GM12878 (cell line): ENCODE results near the gene CAB39. TPM values are rescaled to one million over a fixed set of nuclear protein-coding genes. Genes with fewer than 3 reads are reported as not detected.

ENCODE experiments used
- ATAC-seq: fragments of 200-7000 bp; cut with Tn5 transposase; 3 replicates; pipeline ENCODE4 v1.9.1; 2020; ENCODE audit warnings: mild to moderate bottlenecking, moderate library complexity
- BruUV-seq: library from RNA; stranded (reverse); fragments of 400-500 nt; replicated peaks from 2 replicates; lab custom pipeline; 2021; lab: Mats Ljungman, UMichigan
- CTCF ChIA-PET: fragments of 300-600 bp; sonication (Branson Sonifier 250); formaldehyde crosslinking; extraction: SDS; loops from one replicate; lab custom pipeline; 2021; ENCODE audit warnings: inconsistent platforms; lab: Yijun Ruan, JAX
- POLR2A ChIA-PET: fragments of 350-600 bp; formaldehyde crosslinking; extraction: SDS; loops from one replicate; lab custom pipeline; 2021; ENCODE audit warnings: inconsistent platforms; lab: Charles Lee
- RAD21 ChIA-PET: fragments of 300-600 bp; sonication (Branson Sonifier 250); formaldehyde crosslinking; loops from one replicate; lab custom pipeline; 2023; ENCODE audit warnings: antibody characterized with exemption; ENCODE audit not compliant: unreplicated experiment; lab: Charles Lee
- SMC1A ChIA-PET: fragments of 300-600 bp; sonication (Branson Sonifier 250); formaldehyde crosslinking; loops from one replicate; lab custom pipeline; 2023; ENCODE audit not compliant: unreplicated experiment, uncharacterized antibody; lab: Charles Lee
- DNase-seq: peaks from one replicate; pipeline ENCODE4 v3.0.0-alpha.2; 2011; ENCODE audit warnings: low read depth, low spot score
- FAIRE-seq: peaks from 3 replicates; lab custom pipeline; 2011; peaks lifted over from hg19 to GRCh38; lab: Jason Lieb, UNC
- H2AFZ ChIP-seq: 2 replicates; pipeline ENCODE4 v1.6.0; 2011; ENCODE audit warnings: low read depth, low read length, control low read depth; ENCODE audit not compliant: control insufficient read depth
- H3K27ac ChIP-seq: 2 replicates; pipeline ENCODE4 v1.5.1; 2011; ENCODE audit warnings: control low read depth; ENCODE audit not compliant: control insufficient read depth, insufficient read depth
- H3K27me3 ChIP-seq, 2 experiments: replicated peaks in 1 of 2; 2 replicates each; pipeline versions ENCODE4 v1.6.0 to v1.6.1; 2011; ENCODE audit warnings: low read length in 1 of 2; ENCODE audit not compliant: control insufficient read depth in 2 of 2, insufficient read depth in 2 of 2
- H3K36me3 ChIP-seq, 2 experiments: 2 replicates each; pipeline ENCODE4 v1.5.1; 2011; ENCODE audit warnings: low read length in 1 of 2; ENCODE audit not compliant: control insufficient read depth in 2 of 2, insufficient read depth in 2 of 2
- H3K4me1 ChIP-seq: 2 replicates; pipeline ENCODE4 v1.6.1; 2011; ENCODE audit warnings: mild to moderate bottlenecking, low read length, moderate library complexity, mixed read lengths; ENCODE audit not compliant: control insufficient read depth, insufficient read depth
- H3K4me2 ChIP-seq: 2 replicates; pipeline ENCODE4 v1.6.0; 2011; ENCODE audit warnings: control low read depth; ENCODE audit not compliant: control insufficient read depth, insufficient read depth
- H3K4me3 ChIP-seq: fragments of 200-600 bp; sonication (generic); 2 replicates; pipeline ENCODE4 v1.5.1; 2016
- H3K79me2 ChIP-seq: 2 replicates; pipeline ENCODE4 v1.6.0; 2011; ENCODE audit warnings: low read length; ENCODE audit not compliant: control insufficient read depth, insufficient read depth
- H3K9ac ChIP-seq: 2 replicates; pipeline ENCODE4 v1.8.0; 2011; ENCODE audit warnings: low read length, control low read depth, mixed read lengths; ENCODE audit not compliant: control insufficient read depth, insufficient read depth
- H3K9me3 ChIP-seq: replicated peaks from 3 replicates; pipeline ENCODE4 v1.5.1; 2011; ENCODE audit warnings: mild to moderate bottlenecking, low read length; ENCODE audit not compliant: control insufficient read depth, insufficient read depth
- H4K20me1 ChIP-seq: 2 replicates; pipeline ENCODE4 v1.6.0; 2011; ENCODE audit not compliant: control insufficient read depth, insufficient read depth
- HCFC1 ChIP-seq: fragments of 150-350 bp; IDR thresholded peaks from 2 replicates; pipeline ENCODE4 v1.6.1; 2014; ENCODE audit warnings: low read length
- JUNB ChIP-seq: IDR thresholded peaks from 2 replicates; pipeline ENCODE4 v1.6.1; 2016; ENCODE audit warnings: antibody characterized with exemption, mild to moderate bottlenecking
- MEF2B ChIP-seq: fragments of 450-650 bp; IDR thresholded peaks from 2 replicates; pipeline ENCODE4 v1.6.1; 2018; ENCODE audit warnings: mild to moderate bottlenecking, moderate library complexity; ENCODE audit not compliant: partially characterized antibody, poor library complexity, severe bottlenecking
- NFYA ChIP-seq: IDR thresholded peaks from 2 replicates; pipeline ENCODE4 v1.6.1; 2011; ENCODE audit warnings: low read depth, mild to moderate bottlenecking, low read length, improper control_type of control experiment, borderline replicate concordance
- RCOR1 ChIP-seq: conservative IDR thresholded peaks from 2 replicates; pipeline ENCODE4 v1.6.1; 2012; ENCODE audit warnings: low read depth, low read length, improper control_type of control experiment
- RUNX3 ChIP-seq: IDR thresholded peaks from 2 replicates; pipeline ENCODE4 v1.6.1; 2012; ENCODE audit warnings: low read length, inconsistent platforms
- YY1 ChIP-seq: IDR thresholded peaks from 2 replicates; pipeline ENCODE4 v1.6.1; 2011; ENCODE audit warnings: low read depth, mild to moderate bottlenecking, low read length
- ZNF622 ChIP-seq: fragments of 450-650 bp; IDR thresholded peaks from 2 replicates; pipeline ENCODE4 v1.6.1; 2017; ENCODE audit warnings: mild to moderate bottlenecking, inconsistent platforms
- WGBS: methylation state at CpG from one replicate; pipeline ENCODE4 v1.1.6; 2016; ENCODE audit warnings: low lambda C conversion rate; ENCODE audit not compliant: insufficient replicate concordance, insufficient coverage; ENCODE audit errors: missing lambda C conversion rate; 5-methylcytosine and 5-hydroxymethylcytosine counted together
- in situ Hi-C: fragments of 300-500 bp; cut with MboI; formaldehyde crosslinking; loops from 9 replicates; pipeline ENCODE4 v1.14.3; 2018; ENCODE audit warnings: mixed read lengths
- intact Hi-C: fragments of 100-400 bp; cut with micrococcal nuclease; formaldehyde crosslinking; loops from one replicate; pipeline ENCODE4 v1.14.2; 2022; ENCODE audit not compliant: unreplicated experiment
- polyA plus RNA-seq, 11 experiments: library from polyadenylated mRNA; depleted of rRNA in 4 of 11; unstranded in 6 of 11; stranded (reverse) in 5 of 11; fragments of >200 nt; fragmentation: Nextera tagmentation in 4 of 11; fragmentation: Illumina TruSeq in 1 of 11; extraction: Ambion mirVana in 4 of 11; extraction: Trizol in 1 of 11; gene quantifications; 1 replicate in 1 of 11; 2 replicates in 10 of 11; pipeline versions ENCODE4 v1.2.1 to v1.2.3, GENCODE V29; 2011 to 2016; ENCODE audit warnings: inconsistent platforms in 2 of 11, missing spikeins in 2 of 11, low read depth in 1 of 11
- total RNA-seq, 4 experiments: library from RNA; depleted of rRNA in 3 of 4; stranded (reverse); fragments of >200 nt in 3 of 4; fragmentation: Illumina TruSeq in 1 of 4; extraction: Trizol in 1 of 4; gene quantifications; 2 replicates each; pipeline versions ENCODE4 v1.2.1 to v1.2.3, GENCODE V29; 2013 to 2021
- TF ChIP-seq, protein P1 (sequence below): IDR thresholded peaks from 2 replicates; pipeline ENCODE4 v1.6.1; 2012; ENCODE audit warnings: improper control_type of control experiment, low read depth, low read length; ENCODE audit not compliant: insufficient replicate concordance

Gene CAB39
- total and polyA plus RNA-seq, 10 of the 15 experiments (the other 5 are each of a cell fraction or from before 2014, with no cell fraction given): 13.3 to 129 (median 62.9) TPM

- WGBS: 82% methylated on average over 11 of the region's 11 CpGs
- in situ Hi-C loops (no loop called here), intact Hi-C loops (no loop called here)
- no peak overlapping the region for H3K27ac ChIP-seq
- no peak for FAIRE-seq
- RAD21 ChIA-PET: interaction anchor here (1.9 kb wide), 1 partner anchor 20 kb away, joined by 7 read pairs; no protein-coding TSS in a partner anchor
- H3K4me3 ChIP-seq: no peak overlapping the region
- peaks cover 80% of the 10 kb centered on the region for H3K79me2 ChIP-seq
- no peaks in the 10 kb centered on the region for H3K9me3 ChIP-seq
- SMC1A ChIA-PET: interaction anchor here (0.9 to 1.5 kb wide), 7 partner anchors 10 to 82 kb away, joined by 3 to 5 read pairs (median 3); no protein-coding TSS in a partner anchor
- H3K4me1 ChIP-seq: peaks cover 23% of the 10 kb centered on the region
- POLR2A ChIA-PET: interaction anchor here (1.0 to 1.6 kb wide), 3 partner anchors 24 to 35 kb away, joined by 3 to 5 read pairs (median 4); no protein-coding TSS in a partner anchor
- ATAC-seq: no peak
- BruUV-seq: no TSS peak
- no peak overlapping the region for H2AFZ ChIP-seq
- no peak for DNase-seq
- CTCF ChIA-PET: interaction anchor here (0.9 to 2.4 kb wide), 4 partner anchors 16 to 64 kb away, joined by 3 to 6 read pairs (median 4); no protein-coding TSS in a partner anchor
- peaks cover 4% of the 10 kb centered on the region for H4K20me1 ChIP-seq
- no peaks in the 10 kb centered on the region for H3K36me3 ChIP-seq
- H3K4me2 ChIP-seq: no peak overlapping the region
- no peaks in the 10 kb centered on the region for H3K27me3 ChIP-seq
- H3K9ac ChIP-seq: no peak overlapping the region
- TF ChIP-seq MEF2B: no peak
- TF ChIP-seq RCOR1: no peak
Measured at GRCh38 chr2:230734247-230735175, 21.9 kb downstream of the CAB39 start.

- no TSS peak for BruUV-seq
- ATAC-seq (peak; percentile 55), FAIRE-seq (peak; percentile 75), DNase-seq (no peak)
- ChIA-PET SMC1A (interaction anchor here (0.7 to 3.3 kb wide), 7 partner anchors 14 to 83 kb away, joined by 3 to 14 read pairs (median 4); no protein-coding TSS in a partner anchor), CTCF (interaction anchor here (0.6 to 2.4 kb wide), 5 partner anchors 17 to 246 kb away, joined by 3 to 6 read pairs (median 3); no protein-coding TSS in a partner anchor), RAD21 (interaction anchor here (1.2 kb wide), 1 partner anchor 14 kb away, joined by 3 read pairs; no protein-coding TSS in a partner anchor), POLR2A (interaction anchor here (0.6 to 1.8 kb wide), 7 partner anchors 8 to 74 kb away, joined by 3 to 8 read pairs (median 4); no protein-coding TSS in a partner anchor)
- WGBS: 40% methylated on average over 2 of the region's 2 CpGs
- Histone ChIP-seq H3K4me3 (no peak overlapping the region), H3K79me2 (peaks cover 89% of the 10 kb centered on the region), H2AFZ (no peak overlapping the region), H3K4me2 (peak overlapping the region; percentile 51), H4K20me1 (peaks cover 4% of the 10 kb centered on the region), H3K9me3 (no peaks in the 10 kb centered on the region), H3K27ac (no peak overlapping the region), H3K27me3 (no peaks in the 10 kb centered on the region), H3K9ac (no peak overlapping the region), H3K4me1 (peaks cover 23% of the 10 kb centered on the region), H3K36me3 (peaks cover 4 to 6% of the 10 kb centered on the region in 2 experiments; a peak in 3 of 4 replicates)
- in situ Hi-C loops: no loop called here
- intact Hi-C loops: no loop called here
- TF ChIP-seq, protein P1, sequence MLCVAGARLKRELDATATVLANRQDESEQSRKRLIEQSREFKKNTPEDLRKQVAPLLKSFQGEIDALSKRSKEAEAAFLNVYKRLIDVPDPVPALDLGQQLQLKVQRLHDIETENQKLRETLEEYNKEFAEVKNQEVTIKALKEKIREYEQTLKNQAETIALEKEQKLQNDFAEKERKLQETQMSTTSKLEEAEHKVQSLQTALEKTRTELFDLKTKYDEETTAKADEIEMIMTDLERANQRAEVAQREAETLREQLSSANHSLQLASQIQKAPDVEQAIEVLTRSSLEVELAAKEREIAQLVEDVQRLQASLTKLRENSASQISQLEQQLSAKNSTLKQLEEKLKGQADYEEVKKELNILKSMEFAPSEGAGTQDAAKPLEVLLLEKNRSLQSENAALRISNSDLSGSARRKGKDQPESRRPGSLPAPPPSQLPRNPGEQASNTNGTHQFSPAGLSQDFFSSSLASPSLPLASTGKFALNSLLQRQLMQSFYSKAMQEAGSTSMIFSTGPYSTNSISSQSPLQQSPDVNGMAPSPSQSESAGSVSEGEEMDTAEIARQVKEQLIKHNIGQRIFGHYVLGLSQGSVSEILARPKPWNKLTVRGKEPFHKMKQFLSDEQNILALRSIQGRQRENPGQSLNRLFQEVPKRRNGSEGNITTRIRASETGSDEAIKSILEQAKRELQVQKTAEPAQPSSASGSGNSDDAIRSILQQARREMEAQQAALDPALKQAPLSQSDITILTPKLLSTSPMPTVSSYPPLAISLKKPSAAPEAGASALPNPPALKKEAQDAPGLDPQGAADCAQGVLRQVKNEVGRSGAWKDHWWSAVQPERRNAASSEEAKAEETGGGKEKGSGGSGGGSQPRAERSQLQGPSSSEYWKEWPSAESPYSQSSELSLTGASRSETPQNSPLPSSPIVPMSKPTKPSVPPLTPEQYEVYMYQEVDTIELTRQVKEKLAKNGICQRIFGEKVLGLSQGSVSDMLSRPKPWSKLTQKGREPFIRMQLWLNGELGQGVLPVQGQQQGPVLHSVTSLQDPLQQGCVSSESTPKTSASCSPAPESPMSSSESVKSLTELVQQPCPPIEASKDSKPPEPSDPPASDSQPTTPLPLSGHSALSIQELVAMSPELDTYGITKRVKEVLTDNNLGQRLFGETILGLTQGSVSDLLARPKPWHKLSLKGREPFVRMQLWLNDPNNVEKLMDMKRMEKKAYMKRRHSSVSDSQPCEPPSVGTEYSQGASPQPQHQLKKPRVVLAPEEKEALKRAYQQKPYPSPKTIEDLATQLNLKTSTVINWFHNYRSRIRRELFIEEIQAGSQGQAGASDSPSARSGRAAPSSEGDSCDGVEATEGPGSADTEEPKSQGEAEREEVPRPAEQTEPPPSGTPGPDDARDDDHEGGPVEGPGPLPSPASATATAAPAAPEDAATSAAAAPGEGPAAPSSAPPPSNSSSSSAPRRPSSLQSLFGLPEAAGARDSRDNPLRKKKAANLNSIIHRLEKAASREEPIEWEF: no peak
- TF ChIP-seq ZNF622 (no peak), NFYA (no peak), HCFC1 (no peak), YY1 (0 out of 2 replicates have a peak, but pooled peaks have one; percentile 25), JUNB (0 out of 2 replicates have a peak, but pooled peaks have one; percentile 23), RUNX3 (peak; percentile 70)
Measured at GRCh38 chr2:230735884-230736283, 23.2 kb downstream of the CAB39 start.
